ENCODE measurements around the gene CACNA2D3.

CACNA2D3 gene

DNA sequence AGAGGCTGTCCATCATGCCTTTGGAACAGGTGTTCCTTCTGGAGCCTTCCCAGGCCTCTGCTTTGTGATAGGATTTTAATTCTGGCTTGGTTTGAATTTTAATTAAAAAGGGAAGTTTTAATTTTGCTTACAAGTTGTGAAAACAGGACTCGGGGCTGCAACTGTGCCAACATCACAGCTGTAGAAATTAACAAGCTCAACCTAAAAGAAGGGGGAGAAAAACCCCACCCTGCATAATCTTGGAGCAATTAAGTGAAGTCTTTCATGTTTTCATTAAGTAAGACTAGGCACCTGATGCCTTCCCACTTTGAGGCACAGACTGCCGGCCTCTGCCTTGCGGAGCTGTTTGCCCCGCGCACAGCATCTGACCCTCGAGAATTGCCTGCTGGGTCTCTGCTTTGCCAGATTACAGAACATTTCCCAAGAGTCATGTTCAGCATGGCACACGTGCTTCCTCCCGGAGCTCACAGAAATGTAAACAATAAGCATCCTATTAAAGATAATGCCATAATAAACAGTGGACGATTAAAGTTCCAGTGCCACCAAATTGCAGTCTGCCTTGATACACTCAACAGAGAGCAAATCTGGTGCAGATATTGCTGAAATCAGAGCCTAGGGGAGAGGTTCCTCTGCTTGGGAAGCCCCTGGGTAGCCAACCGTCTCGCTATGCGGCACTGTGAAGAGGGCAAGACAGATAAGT is 441.3 kb downstream of the CACNA2D3 start:
- DNase-seq: no peak

DNA sequence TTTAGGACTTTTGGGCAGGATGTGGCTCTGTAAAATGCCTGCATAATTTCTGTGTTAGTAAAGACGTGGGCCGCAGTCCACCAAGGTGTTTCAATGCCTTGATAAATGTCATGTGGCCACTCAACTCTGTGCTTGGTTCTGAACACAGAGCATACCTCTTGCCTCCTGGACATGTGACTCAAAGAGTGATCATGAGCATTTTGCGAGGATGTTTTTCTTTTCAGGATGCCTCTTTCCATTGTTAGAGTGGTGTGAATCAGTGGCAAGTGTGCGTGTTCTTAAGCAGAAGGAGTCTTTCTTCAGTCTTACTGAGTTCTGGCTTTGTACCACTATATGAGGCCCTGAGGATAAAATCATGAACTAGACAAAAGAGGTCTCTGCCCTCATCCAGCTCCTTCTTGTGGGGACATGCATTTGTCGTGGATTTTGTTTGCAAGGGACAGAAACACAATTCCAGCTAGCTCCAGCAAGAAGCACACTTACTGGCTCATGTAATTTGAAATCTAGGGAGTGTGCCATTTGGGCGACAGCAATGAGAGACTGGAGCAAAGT is 442.1 kb downstream of the CACNA2D3 start:
- DNase-seq: no peak

DNA sequence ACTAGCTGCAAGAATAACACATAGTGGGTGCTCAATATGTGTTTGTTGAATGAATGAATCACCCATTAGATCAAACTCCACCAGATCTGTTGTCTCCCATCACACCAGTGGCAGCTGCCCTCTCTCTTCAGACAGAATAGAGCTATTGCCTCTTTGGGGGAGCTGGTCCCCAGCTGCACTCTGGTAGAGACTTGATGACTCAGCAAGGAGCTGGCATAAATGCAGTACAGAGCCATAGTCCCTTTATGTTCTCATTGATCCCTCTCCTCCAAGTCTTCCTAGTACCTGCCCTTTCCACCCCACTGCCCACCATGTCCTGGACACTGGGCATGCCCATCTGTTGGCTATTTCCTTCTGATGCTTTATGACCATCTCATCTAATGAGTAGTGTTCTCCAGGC is 443.6 kb downstream of the CACNA2D3 start:
- no peak for DNase-seq

DNA sequence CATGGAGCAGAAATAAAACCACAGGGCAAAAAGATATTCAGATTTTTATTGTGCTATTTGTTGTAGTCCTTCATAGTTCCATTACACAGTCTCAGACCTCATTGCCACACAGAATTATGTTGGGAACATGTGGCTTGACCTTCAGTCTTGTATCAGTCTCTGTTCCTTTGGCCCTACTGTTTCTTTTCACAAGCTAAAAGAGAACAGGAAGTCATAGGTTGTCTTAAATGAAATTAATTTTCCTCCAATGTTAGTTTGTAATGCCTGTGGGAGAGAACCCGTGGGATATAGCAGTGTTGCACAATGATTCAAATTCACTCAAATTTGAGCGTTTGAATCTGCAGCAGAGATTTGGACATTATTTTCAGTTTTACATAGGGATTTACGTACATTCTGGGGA is 445.6 kb downstream of the CACNA2D3 start:
- no peak for DNase-seq

DNA sequence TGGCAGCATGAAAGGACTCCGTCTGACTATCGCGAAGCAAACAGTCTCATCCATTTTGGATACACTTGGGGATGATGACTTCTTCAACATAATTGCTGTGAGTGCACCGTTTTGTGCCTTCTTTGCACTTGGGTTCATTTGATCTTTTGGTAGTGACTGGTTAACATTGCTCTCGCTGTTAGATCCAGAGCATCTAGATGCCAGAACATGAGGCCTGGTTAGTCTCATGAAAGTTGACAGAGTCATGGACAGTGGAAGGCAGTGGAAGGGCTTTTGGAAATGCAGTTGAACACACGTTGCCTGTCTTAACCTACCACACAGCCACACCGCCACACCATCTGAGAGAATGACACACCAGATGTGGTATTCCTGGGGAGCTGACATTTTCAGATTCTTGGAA is 447.7 kb downstream of the CACNA2D3 start:
- no peak for DNase-seq

DNA sequence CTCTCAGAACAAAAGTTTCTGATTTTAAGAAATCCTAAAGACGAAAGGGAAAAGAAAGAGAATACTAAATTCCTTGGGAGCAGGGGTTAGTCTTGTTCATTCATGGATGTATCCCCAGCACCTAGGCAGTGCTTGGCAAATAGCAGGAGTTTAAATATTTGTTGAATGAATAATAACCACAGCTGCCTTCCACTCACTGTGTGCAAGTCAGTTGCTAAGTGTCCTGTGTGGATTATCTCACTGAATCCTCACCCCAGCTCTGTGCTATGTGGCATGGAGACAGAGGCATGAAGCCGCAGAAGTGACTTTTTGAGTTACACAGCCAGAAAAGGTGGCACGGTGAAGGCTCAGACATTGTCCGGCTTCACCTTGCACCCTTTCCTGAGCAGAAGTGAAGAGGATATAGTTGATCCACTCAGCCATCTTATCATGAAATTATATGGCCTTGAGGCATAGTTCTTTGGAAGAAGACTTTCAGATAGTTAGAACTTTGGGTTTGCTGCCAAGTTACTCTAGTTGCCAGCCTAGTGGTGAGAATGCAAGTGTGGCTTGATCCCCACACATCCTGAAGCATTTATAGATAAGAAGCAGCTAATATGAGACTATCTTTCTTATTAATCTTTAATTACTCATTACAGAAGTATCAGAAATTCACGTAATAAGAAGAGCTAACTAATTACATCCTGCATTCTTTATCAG is 450.0 kb downstream of the CACNA2D3 start:
- DNase-seq: no peak

DNA sequence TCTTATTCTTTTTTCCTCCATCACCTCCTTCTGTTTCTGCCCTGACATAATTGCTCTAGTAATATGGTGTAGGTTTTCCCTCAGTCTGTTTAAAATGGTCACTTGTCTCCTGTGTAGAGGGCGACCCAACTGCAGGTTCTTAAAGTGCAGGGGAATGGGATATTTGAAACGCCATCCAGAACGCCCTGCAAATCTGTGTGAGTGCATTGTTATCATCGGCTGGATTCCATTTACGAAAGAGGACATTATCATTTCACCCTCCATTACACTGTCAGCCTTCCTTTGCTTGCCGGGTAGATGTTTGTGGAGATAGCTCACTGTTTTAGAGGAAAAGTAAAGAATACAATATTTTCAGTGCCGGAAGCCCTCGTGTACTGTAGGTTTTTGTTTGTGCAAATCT is 451.5 kb downstream of the CACNA2D3 start:
- DNase-seq: no peak

DNA sequence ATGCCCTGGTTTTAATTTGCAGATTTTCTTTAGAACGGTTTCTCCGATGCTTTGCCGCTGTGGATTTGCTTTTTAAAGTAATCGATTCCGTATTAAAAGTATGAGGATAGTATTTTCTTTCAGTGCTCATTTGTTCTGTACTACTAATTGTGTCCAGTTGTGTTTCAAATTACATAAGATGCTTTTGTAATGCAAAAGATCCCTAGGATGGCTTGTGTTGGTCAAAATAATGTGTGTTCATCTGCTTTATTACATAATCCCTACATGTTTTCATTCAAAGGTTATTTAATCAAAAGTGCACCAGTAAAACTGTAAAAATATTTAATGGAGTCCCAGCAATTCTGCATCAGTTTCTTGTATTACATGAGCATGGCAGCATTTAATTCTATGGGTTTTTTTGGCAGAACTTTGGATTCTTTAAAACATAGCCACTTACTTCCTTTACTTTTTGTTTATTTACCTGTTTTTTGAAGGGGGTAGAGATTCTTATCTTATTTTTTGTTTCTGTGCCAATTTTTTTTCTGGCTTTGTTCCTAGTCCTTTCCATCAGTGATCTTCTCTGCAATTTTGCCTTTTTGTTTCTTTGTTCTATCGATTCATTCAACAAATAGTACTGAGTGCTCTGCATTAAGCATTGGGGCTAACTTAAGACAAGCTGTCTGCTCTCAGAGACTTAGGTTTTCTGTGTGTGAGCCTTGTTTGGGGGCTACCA is 452.7 kb downstream of the CACNA2D3 start:
- DNase-seq: no peak

DNA sequence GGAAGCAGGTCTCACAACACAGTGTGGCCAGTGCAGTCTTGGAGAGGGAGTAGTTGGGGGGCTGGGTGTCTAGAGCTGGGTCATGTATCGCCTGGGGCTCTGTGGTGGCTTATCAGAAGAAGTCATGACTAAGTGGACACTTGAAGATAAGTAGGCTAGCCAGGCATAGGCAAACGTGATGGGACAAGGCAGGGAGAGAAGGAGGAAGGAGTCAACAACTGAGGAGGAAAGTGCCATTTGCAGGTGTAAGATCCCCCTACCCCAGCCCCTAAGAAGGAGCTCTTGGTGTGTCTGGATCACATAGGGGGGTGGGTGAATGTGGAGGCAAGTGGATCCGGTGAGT is 453.2 kb downstream of the CACNA2D3 start:
- no peak for DNase-seq

DNA sequence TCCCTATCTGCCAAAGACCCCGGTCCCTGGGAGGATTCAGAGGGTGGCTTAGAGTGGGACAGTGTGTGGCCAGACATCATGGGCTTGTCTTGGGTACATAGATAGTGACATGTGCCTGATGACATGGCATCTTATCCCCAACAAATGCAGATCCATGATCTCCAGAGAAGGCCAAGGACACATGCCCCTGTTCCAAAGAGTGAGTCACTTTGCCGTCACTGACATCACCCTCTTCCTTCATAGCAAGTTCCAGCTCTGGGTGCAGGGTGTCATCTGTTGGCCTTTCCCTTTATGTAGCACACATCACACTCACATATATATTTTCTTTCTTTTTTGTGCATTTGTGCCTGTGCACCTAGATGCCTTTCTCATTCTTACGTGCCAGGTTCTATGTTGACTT is 455.0 kb downstream of the CACNA2D3 start:
- no peak for DNase-seq

DNA sequence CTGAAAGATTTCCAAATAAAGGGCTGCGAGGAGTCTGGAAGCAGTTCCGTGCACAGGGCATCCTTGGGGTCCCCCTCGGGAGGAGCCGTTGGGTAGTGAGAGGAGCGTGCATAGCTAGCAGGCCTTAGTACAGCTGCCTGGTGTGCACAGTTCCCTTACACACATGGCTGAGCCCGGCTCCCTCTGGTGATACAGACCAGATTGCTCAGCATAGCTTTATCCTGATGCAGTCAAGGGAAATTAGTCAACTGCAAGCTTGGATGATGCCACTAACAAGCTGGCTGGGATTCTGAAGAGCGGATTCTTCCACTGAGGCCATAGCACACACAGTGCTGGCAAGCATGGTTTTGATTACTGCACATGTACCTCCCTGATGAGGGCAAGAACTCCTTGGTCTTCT is 456.1 kb downstream of the CACNA2D3 start:
- DNase-seq: peak in 4 of 58 donors; percentile 3 to 13 (median 4)

DNA sequence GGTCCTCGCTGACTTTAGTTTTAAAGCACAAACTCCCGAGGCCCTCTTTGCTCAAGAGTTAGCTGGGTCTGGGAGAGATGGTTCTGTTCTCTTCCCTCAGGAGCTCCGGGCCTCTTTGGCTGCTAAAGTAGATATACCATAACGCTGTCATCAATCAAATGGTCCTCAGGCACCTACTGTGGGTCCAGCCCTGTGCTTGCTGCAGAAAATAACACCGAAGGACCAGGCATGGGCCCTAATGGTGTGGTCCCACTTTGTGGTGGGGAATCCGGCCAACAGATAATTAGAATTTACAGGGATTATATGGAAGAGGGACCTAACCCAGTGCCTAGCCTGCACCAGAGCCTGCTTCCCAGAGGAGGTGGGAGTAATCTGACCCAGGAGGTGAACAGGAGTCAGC is 458.1 kb downstream of the CACNA2D3 start:
- no peak for DNase-seq

DNA sequence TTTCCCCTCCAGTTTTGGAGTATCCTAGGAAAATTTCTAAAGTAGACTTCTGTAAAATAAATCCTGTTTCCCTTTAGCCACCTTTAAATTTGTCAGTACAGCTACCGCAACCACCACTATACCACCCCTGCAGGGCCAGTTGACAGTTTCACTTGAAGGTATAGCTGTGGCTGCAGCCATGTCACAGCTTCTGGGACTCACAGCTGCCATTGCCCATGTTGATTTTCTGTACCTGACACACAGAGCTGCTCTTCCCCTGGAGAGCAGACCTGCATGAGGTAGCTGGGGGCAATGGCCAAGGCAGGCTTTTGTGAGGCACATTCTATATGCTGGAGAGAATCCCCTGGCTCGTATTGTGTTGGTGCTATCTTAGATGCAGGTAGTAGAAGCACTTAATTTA is 460.1 kb downstream of the CACNA2D3 start:
- no peak for DNase-seq

DNA sequence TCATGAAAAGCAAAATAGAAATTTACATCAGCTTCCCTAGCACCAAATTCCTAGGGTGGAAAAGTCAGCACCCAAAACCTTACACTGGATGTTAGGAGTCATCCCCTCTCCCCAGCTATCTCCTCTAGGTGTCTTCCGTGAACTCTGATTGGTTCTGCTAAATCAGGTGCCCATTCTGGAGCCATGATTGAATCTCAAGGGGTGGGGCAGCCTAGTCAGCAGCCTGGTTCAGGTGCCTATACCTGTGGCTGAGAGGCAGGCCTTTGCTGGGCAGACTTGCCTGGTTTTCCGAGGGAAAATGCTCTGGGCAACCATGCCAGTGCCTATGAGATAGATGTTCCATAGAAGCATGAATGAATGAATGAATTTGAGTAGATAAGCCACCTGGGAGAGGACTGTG is 468.8 kb downstream of the CACNA2D3 start:
- DNase-seq: no peak

DNA sequence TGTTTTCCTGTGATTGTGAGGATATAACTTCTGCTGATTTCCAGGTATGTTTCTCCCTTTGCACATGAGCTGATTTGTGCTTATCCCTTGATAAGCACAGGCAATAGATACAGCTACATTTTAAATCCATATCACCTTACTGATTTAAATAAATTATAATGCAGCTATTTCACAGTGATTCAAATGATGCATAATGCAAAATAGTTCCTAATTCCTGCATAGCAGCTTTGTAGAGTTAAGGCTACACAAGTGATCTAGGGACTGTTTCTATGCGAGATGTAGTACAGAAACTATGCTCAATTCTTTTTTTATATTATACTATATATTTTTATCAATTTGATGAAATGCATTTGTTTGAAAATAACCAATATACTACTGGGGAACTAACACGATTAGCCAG is 471.3 kb downstream of the CACNA2D3 start:
- DNase-seq: no peak

DNA sequence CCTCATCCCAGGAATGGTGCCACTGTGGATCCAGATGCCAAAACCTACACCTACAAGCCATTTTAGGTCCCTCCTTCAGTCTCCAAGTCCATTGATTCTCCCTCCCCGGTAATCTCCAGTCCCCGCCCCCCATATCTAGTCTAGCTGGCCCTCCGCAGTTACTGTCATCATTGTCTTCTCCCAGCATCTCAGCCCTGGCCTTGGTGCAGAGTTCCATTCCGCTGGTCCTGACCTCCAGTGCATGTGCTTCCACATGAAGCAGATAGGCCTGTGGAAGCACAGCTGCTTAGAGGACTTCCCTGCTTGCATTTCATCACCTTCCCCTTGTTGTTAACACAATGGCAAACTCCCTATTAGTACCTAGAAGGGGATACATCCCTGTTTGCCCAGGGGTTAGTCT is 473.7 kb downstream of the CACNA2D3 start:
- DNase-seq: no peak

DNA sequence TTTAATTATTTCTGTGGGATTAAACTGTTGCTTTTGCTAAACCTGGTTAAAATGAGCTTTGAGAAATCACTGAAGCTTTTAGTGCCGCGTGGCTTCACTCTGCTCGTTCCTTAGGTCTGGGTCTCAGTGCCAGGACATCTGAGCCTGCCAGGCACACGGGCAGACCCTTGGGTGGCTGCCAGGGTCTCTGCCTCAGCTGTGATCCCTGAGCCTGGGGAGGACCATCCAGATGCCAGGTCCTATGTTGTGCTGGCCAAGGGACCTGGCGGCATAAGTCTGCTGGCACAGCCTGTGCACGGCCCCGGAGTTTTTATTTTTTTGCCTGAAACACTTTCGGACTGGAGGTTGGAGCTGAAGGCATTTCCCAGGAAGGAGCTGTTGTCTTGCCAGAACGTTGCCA is 477.4 kb downstream of the CACNA2D3 start:
- peak in 55 of 58 donors; percentile 6 to 93 (median 66) for DNase-seq

DNA sequence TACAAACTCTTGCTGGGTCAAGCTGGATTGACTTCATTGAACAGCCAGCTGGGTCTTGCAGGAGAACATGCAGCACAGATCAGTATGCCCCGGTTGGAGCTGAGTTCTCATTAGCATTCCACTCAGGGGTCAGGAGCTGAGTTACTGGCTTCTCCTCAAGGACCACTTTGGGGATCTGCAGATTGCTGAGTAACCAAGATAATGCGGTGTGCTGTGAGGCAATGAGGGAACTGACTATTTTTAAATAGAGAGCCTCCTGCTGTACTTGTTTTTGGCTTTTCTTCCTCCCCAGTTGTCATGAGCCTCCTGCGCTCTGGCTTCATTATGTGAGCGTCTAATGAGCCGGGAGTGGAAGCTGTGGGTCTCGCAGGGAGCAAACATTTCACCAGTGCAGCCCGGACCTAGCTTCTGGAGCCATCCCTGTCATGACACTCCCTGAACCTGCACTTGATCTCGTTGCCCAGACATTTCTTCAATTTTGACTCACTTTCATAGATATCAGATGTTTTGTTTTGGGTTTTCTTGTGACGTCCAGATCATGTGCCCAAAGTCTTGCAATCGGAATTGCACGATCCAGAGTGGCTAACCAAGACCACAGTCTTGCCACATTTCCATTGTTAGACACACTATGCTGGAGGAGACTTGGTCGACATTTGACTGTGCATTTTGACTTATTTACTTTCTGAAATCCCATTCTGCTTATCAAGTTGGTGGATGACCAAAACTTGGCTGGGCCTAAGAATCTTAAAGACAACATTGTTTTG is 478.3 kb downstream of the CACNA2D3 start:
- DNase-seq: peak in 46 of 58 donors; percentile 5 to 81 (median 42)

DNA sequence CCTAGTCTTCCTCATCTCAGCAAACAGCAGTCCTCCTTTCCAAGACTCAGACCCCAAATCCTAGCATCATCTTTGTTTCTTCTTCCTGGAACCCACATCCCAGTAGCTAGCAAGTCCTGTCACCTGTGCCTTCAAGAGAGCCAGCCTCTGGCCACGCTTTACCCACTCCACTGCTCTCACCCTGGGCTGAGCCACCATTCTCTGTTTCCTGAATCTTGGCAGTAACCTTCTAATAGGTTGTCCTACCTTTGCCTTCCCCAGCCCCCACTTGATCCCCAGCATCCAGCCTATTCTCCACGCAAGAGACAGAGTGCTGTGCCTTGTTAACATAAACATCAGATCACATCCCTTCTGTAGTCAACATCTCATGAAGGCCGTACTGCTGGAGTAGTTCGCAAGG is 482.1 kb downstream of the CACNA2D3 start:
- DNase-seq: no peak

DNA sequence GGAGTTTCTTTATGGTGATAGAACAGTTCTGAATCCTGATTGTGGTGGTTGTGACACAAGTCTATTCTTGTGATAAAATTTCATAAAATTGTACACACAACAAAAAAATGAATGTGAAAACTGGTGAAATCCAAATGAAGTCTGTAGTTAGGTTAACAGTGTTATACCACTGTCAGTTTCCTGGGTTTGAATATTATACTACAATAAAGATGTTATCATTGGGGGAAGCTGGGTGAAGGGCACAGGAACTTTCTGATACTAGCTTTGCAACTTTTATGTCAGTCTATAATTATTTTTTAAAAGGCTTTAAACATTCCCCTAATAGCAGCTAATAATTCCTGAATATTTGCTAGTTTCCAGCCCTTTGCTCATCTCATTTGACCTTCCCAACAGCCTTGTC is 485.7 kb downstream of the CACNA2D3 start:
- no peak for DNase-seq

DNA sequence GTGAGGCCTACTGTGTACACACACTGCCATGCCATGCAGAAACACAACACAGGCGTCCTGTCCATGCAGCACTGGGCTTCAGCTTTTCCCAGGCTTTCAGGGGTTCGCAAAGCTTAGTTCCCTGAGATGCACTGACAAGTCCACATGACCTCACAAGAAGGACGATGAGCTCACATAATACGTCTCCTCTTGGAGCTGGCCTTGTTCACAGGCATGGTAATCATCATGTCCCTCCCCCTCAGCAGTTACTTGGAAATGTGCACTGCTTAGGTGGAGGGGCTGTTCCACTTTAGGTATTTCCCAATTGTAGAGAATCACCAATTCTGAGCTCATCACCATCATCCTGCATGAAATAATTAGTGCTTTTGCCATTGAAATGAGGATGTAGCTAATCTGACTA is 496.7 kb downstream of the CACNA2D3 start:
- no peak for DNase-seq

DNA sequence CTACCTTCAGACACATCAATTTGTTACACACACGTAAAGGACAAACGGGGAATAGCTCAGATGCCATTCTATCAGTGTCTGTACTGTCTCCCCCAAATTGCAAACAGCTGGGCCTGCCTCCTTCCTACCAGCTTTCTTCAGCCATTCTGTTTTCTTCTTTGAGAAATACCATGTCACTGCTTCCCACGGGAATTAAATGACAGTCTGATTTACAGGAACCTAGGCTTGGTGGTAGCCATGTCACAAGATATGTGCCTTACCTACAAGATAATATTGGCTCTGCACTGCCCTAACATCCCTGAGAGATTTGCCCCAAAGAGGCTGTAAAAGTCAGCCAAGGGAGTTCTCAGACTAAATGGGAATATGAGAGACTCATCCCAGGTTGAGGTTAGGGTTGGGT is 497.2 kb downstream of the CACNA2D3 start:
- no peak for DNase-seq
